HepG2 (cell line): ENCODE measurements around the gene ATP8B4. TPM values are rescaled to one million over a fixed set of nuclear protein-coding genes. Genes with fewer than 3 reads are reported as not detected.

ENCODE experiments used
- ATAC-seq: fragments of 200-7000 bp; cut with Tn5 transposase; 3 replicates; pipeline ENCODE4 v1.9.1; 2020; ENCODE audit warnings: mild to moderate bottlenecking, moderate library complexity
- BruUV-seq: library from RNA; stranded (reverse); fragments of 400-500 nt; replicated peaks from 2 replicates; lab custom pipeline; 2021; lab: Mats Ljungman, UMichigan
- CTCF ChIA-PET: fragments of 300-600 bp; formaldehyde crosslinking; extraction: SDS; loops from one replicate; lab custom pipeline; 2021; ENCODE audit warnings: low total read pairs, inconsistent platforms, low intra/inter-chr PET ratio; lab: Yijun Ruan, JAX
- POLR2A ChIA-PET: fragments of 350-600 bp; sonication (Branson Sonifier 250); formaldehyde crosslinking; loops from one replicate; lab custom pipeline; 2020; ENCODE audit warnings: antibody characterized with exemption, inconsistent platforms; lab: Yijun Ruan, JAX
- DNase-seq: peaks from one replicate; pipeline ENCODE4 v3.0.0-alpha.2; 2015; ENCODE audit warnings: low spot score
- FAIRE-seq: peaks from 3 replicates; lab custom pipeline; 2011; peaks lifted over from hg19 to GRCh38; lab: Jason Lieb, UNC
- H2AFZ ChIP-seq: one replicate; pipeline ENCODE4 v1.6.1; 2011; ENCODE audit warnings: low read length, inconsistent platforms
- H3K27ac ChIP-seq: fragments of 300-600 bp; 3 replicates; pipeline ENCODE4 v1.8.0; 2011; ENCODE audit warnings: mixed run types, mild to moderate bottlenecking, mixed read lengths, low read length, inconsistent platforms; ENCODE audit not compliant: insufficient read depth; ENCODE audit errors: extremely low read length
- H3K27me3 ChIP-seq, 2 experiments: fragments of 200-600 bp in 1 of 2; 2 replicates in 1 of 2; 3 replicates in 1 of 2; pipeline versions ENCODE4 v1.6.0 to v1.8.0; 2011; ENCODE audit warnings: low read length in 2 of 2, mild to moderate bottlenecking in 2 of 2, moderate library complexity in 2 of 2, inconsistent platforms in 1 of 2; ENCODE audit not compliant: insufficient read depth in 2 of 2, control insufficient read depth in 1 of 2
- H3K36me3 ChIP-seq, 2 experiments: fragments of 200-600 bp in 1 of 2; replicated peaks in 1 of 2; 2 replicates in 1 of 2; 3 replicates in 1 of 2; pipeline versions ENCODE4 v1.5.1 to v1.8.0; 2011; ENCODE audit warnings: low read length in 2 of 2, inconsistent platforms in 1 of 2; ENCODE audit not compliant: insufficient read depth in 2 of 2, control insufficient read depth in 1 of 2
- H3K4me1 ChIP-seq: 2 replicates; pipeline ENCODE4 v1.5.1; 2012; ENCODE audit warnings: low read length, inconsistent platforms; ENCODE audit not compliant: insufficient read depth
- H3K4me2 ChIP-seq: 2 replicates; pipeline ENCODE4 v1.6.0; 2011; ENCODE audit warnings: low read depth, low read length, inconsistent platforms
- H3K4me3 ChIP-seq, 3 experiments: fragments of 200-600 bp in 1 of 3; sonication (generic), shearing (Covaris generic) in 1 of 3; replicated peaks in 1 of 3; 2 replicates each; pipeline ENCODE4 v1.5.1; 2011 to 2016; ENCODE audit warnings: low read length in 3 of 3, inconsistent platforms in 2 of 3, low read depth in 2 of 3, mild to moderate bottlenecking in 2 of 3, control low read depth in 1 of 3, mixed read lengths in 1 of 3; ENCODE audit not compliant: insufficient read depth in 1 of 3
- H3K79me2 ChIP-seq: one replicate; pipeline ENCODE4 v1.6.1; 2011; ENCODE audit warnings: low read length, inconsistent platforms; ENCODE audit not compliant: insufficient read depth
- H3K9ac ChIP-seq: 2 replicates; pipeline ENCODE4 v1.6.0; 2011; ENCODE audit warnings: mild to moderate bottlenecking, low read depth, low read length, inconsistent platforms; ENCODE audit not compliant: insufficient read depth
- H3K9me3 ChIP-seq: 2 replicates; pipeline ENCODE4 v1.5.1; 2012; ENCODE audit warnings: mild to moderate bottlenecking, low read length
- H4K20me1 ChIP-seq: 2 replicates; pipeline ENCODE4 v1.6.0; 2011; ENCODE audit warnings: inconsistent platforms, mild to moderate bottlenecking, low read length, moderate library complexity; ENCODE audit not compliant: insufficient read depth
- AGO2 ChIP-seq: fragments of 200-400 bp; formaldehyde crosslinking; optimal IDR thresholded peaks from 2 replicates; pipeline ENCODE3; 2017; ENCODE audit warnings: mild to moderate bottlenecking, low read depth, low read length, moderate library complexity
- CTCF ChIP-seq: sonication (generic); formaldehyde crosslinking; IDR thresholded peaks from 2 replicates; pipeline ENCODE4 v1.5.0; 2020; ENCODE audit warnings: mild to moderate bottlenecking, missing genetic modification reagents, moderate library complexity
- GMEB1 ChIP-seq: sonication (generic); formaldehyde crosslinking; IDR thresholded peaks from 2 replicates; pipeline ENCODE4 v1.5.1; 2020; ENCODE audit warnings: missing genetic modification reagents, mild to moderate bottlenecking, borderline replicate concordance
- RAD21 ChIP-seq: fragments of 450-650 bp; formaldehyde crosslinking; IDR thresholded peaks from 2 replicates; pipeline ENCODE4 v1.5.0; 2020; ENCODE audit warnings: mild to moderate bottlenecking
- SALL2 ChIP-seq: sonication (generic); formaldehyde crosslinking; IDR thresholded peaks from 2 replicates; pipeline ENCODE4 v1.8.1; 2023; ENCODE audit warnings: mild to moderate bottlenecking, missing genetic modification reagents, inconsistent platforms
- SMARCE1 ChIP-seq: fragments of 450-650 bp; IDR thresholded peaks from 2 replicates; pipeline ENCODE4 v1.6.1; 2017; ENCODE audit warnings: borderline replicate concordance
- SMC3 ChIP-seq: IDR thresholded peaks from 2 replicates; pipeline ENCODE4 v1.6.1; 2011; ENCODE audit warnings: low read length, improper control_type of control experiment
- STAG1 ChIP-seq: sonication (generic); formaldehyde crosslinking; IDR thresholded peaks from 2 replicates; pipeline ENCODE4 v1.4.0; 2020; ENCODE audit warnings: missing genetic modification reagents
- TEAD3 ChIP-seq: optimal IDR thresholded peaks from 2 replicates; pipeline ENCODE3; 2016; ENCODE audit warnings: borderline replicate concordance
- TRIM24 ChIP-seq: sonication (generic); formaldehyde crosslinking; IDR thresholded peaks from 2 replicates; pipeline ENCODE4 v1.8.0; 2022; ENCODE audit warnings: mild to moderate bottlenecking, missing genetic modification reagents
- WGBS: methylation state at CpG from one replicate; pipeline ENCODE4 v1.1.6; 2017; ENCODE audit warnings: low lambda C conversion rate; 5-methylcytosine and 5-hydroxymethylcytosine counted together
- in situ Hi-C: cut with HindIII; loops from 2 replicates; pipeline ENCODE4 v1.10.0; 2017; ENCODE audit warnings: low pct_unique_long_range_greater_than_20kb; ENCODE audit not compliant: extremely low pct_ligation_motif_present
- intact Hi-C: fragments of 100-400 bp; cut with micrococcal nuclease; formaldehyde crosslinking; loops from one replicate; pipeline ENCODE4 v1.10.0; 2022; ENCODE audit not compliant: unreplicated experiment
- polyA plus RNA-seq, 8 experiments: library from polyadenylated mRNA; depleted of rRNA in 3 of 8; stranded (reverse) in 7 of 8; unstranded in 1 of 8; fragments of >200 nt; fragmentation: Illumina TruSeq in 4 of 8; extraction: Trizol in 4 of 8; gene quantifications; 2 replicates each; pipeline versions ENCODE4 v1.2.1 to v1.2.3, GENCODE V29; 2011 to 2016; ENCODE audit warnings: low read depth in 4 of 8, missing spikeins in 1 of 8, mixed read lengths in 1 of 8; ENCODE audit not compliant: insufficient read depth in 1 of 8
- total RNA-seq, 5 experiments: library from RNA; depleted of rRNA; stranded (reverse); fragments of >200 nt; fragmentation: Illumina TruSeq; extraction: Trizol; gene quantifications; 2 replicates each; pipeline ENCODE4 v1.2.3, GENCODE V29; 2016; ENCODE audit warnings: low read depth in 1 of 5

The ATP8B4 gene
- total and polyA plus RNA-seq, 2 of the 13 experiments (the other 11 are each of a cell fraction or from before 2014, with no cell fraction given), result 0.24 to 0.69 TPM

- Histone ChIP-seq H3K4me2 (no peak overlapping the region), H3K9me3 (no peaks in the 10 kb centered on the region), H3K27ac (no peak overlapping the region), H2AFZ (no peak overlapping the region), H3K79me2 (no peaks in the 10 kb centered on the region), H4K20me1 (no peaks in the 10 kb centered on the region), H3K9ac (no peak overlapping the region), H3K36me3 (no peaks in the 10 kb centered on the region), H3K4me3 (no peak overlapping the region), H3K4me1 (peaks cover 9% of the 10 kb centered on the region), H3K27me3 (no peaks in the 10 kb centered on the region)
- DNase-seq, result no peak
- TF ChIP-seq SALL2 (CRISPR knock-in tag), result no peak
- intact Hi-C loops, result no loop called here
- no peak for ATAC-seq
- FAIRE-seq, result no peak
- in situ Hi-C loops, result no loop called here
- CTCF ChIA-PET, result no interaction called here
- POLR2A ChIA-PET, result no interaction called here
- 43% methylated on average over 4 of the region's 4 CpGs for WGBS
- no TSS peak for BruUV-seq
Observed at GRCh38 chr15:49842031-49842730, 276.9 kb downstream of the ATP8B4 start.

- ATAC-seq (peak; percentile 100), DNase-seq (peak; percentile 31), FAIRE-seq (peak; percentile 53)
- no peak overlapping the region for H3K9ac ChIP-seq
- H2AFZ ChIP-seq, result peak overlapping the region; percentile 34
- TF ChIP-seq SMC3, result peak; percentile 57
- no peak for TF ChIP-seq TRIM24 (CRISPR knock-in tag)
- TF ChIP-seq STAG1 (CRISPR knock-in tag), result peak; percentile 65
- TF ChIP-seq GMEB1 (CRISPR knock-in tag), result no peak
- TF ChIP-seq AGO2, result no peak
- peak; percentile 71 for TF ChIP-seq CTCF (CRISPR knock-in tag)
- peak; percentile 9 for TF ChIP-seq TEAD3 (CRISPR knock-in tag)
- 0 out of 2 replicates have a peak, but pooled peaks have one; percentile 22 for TF ChIP-seq RAD21 (CRISPR knock-in tag)
- TF ChIP-seq SMARCE1, result no peak
- CTCF ChIA-PET, result interaction anchor here (1.5 kb wide), 1 partner anchor 362 kb away, joined by 3 read pairs; no protein-coding TSS in a partner anchor
- no TSS peak for BruUV-seq
- 10% methylated on average over 7 of the region's 8 CpGs for WGBS
- no peaks in the 10 kb centered on the region for H3K36me3 ChIP-seq
- no peaks in the 10 kb centered on the region for H3K27me3 ChIP-seq
- H4K20me1 ChIP-seq, result no peaks in the 10 kb centered on the region
- POLR2A ChIA-PET, result no interaction called here
- intact Hi-C loops (no loop called here), in situ Hi-C loops (no loop called here)
- H3K27ac ChIP-seq, result no peak overlapping the region
- no peak overlapping the region for H3K4me3 ChIP-seq
- H3K4me1 ChIP-seq, result no peaks in the 10 kb centered on the region
- H3K79me2 ChIP-seq, result no peaks in the 10 kb centered on the region
- no peak overlapping the region for H3K4me2 ChIP-seq
- no peaks in the 10 kb centered on the region for H3K9me3 ChIP-seq
Observed at GRCh38 chr15:49832511-49832910, 286.5 kb downstream of the ATP8B4 start.
